ENCODE results near the gene OR4E2.
"Not testable (repeated sequence)": the region's sequence is repeated elsewhere in the genome, so short reads cannot be mapped to it uniquely, and the experiment has no call there.

OR4E2 gene

GRCh38 chr14:21653331-21653885 lies at the start of gene OR4E2:
Gene OR4E2 (plus strand): TSS chr14:21653835. CDS start chr14:21665083, 11,248 bp downstream.
- no peak for DNase-seq (ENCODE audit: low spot score)

- no peak for DNase-seq (ENCODE audit: low spot score)
These were observed 41.3 kb upstream of the OR4E2 start for GRCh38 chr14:21612324-21612723.

GRCh38 chr14:21614240-21614639 lies 39.4 kb upstream of the OR4E2 start:
- DNase-seq (ENCODE audit: low spot score): no peak

GRCh38 chr14:21617614-21618013 lies 36.0 kb upstream of the OR4E2 start:
- DNase-seq (ENCODE audit: low spot score): no peak

GRCh38 chr14:21626491-21627230 lies 27.0 kb upstream of the OR4E2 start:
- DNase-seq (ENCODE audit: low spot score): no peak

- DNase-seq (ENCODE audit: low spot score): not testable (repeated sequence)
These were observed 23.1 kb upstream of the OR4E2 start for GRCh38 chr14:21630503-21630902.

GRCh38 chr14:21631084-21631483 lies 22.6 kb upstream of the OR4E2 start:
- no peak for DNase-seq (ENCODE audit: low spot score)

- DNase-seq (ENCODE audit: low spot score): no peak
These were observed 18.8 kb upstream of the OR4E2 start, which contains the start of gene OR10G2 for GRCh38 chr14:21634840-21635239. Gene OR10G2 (minus strand): TSS chr14:21634940. CDS start chr14:21634842, 98 bp downstream.

- DNase-seq (ENCODE audit: low spot score): no peak
These were observed 11.0 kb upstream of the OR4E2 start for GRCh38 chr14:21642683-21643082.

- no peak for DNase-seq (ENCODE audit: low spot score)
These were observed 10.2 kb upstream of the OR4E2 start for GRCh38 chr14:21643407-21643806.

- no peak for DNase-seq (ENCODE audit: low spot score)
These were observed 6.3 kb upstream of the OR4E2 start for GRCh38 chr14:21647380-21647779.

- DNase-seq (ENCODE audit: low spot score): no peak
These were observed 1.3 kb upstream of the OR4E2 start for GRCh38 chr14:21652209-21652808.

GRCh38 chr14:21654215-21654614 lies 580 bp downstream of the OR4E2 start:
- no peak for DNase-seq (ENCODE audit: low spot score)

GRCh38 chr14:21656980-21657379 lies 3.3 kb downstream of the OR4E2 start:
- no peak for DNase-seq (ENCODE audit: low spot score)

- DNase-seq (ENCODE audit: low spot score): no peak
These were observed 14.7 kb downstream of the OR4E2 start for GRCh38 chr14:21668377-21668776.

- DNase-seq (ENCODE audit: low spot score): no peak
These were observed 15.6 kb downstream of the OR4E2 start for GRCh38 chr14:21669284-21669683.

- no peak for DNase-seq (ENCODE audit: low spot score)
These were observed 17.7 kb downstream of the OR4E2 start for GRCh38 chr14:21671371-21671770.

- no peak for DNase-seq (ENCODE audit: low spot score)
These were observed 18.5 kb downstream of the OR4E2 start for GRCh38 chr14:21672116-21672515.

- no peak for DNase-seq (ENCODE audit: low spot score)
These were observed 20.1 kb downstream of the OR4E2 start, which contains the start of gene OR4E1 for GRCh38 chr14:21673718-21674117. Gene OR4E1 (minus strand): TSS chr14:21673818. CDS start chr14:21670935, 2,883 bp downstream.

GRCh38 chr14:21675566-21675965 lies 21.9 kb downstream of the OR4E2 start:
- no peak for DNase-seq (ENCODE audit: low spot score)

- no peak for DNase-seq (ENCODE audit: low spot score)
These were observed 26.4 kb downstream of the OR4E2 start for GRCh38 chr14:21680072-21680471.

- no peak for DNase-seq (ENCODE audit: low spot score)
These were observed 32.8 kb downstream of the OR4E2 start for GRCh38 chr14:21686468-21686867.

GRCh38 chr14:21694425-21694824 lies 40.8 kb downstream of the OR4E2 start:
- DNase-seq (ENCODE audit: low spot score): no peak

All from Ammon's horn (tissue), 1 donor.